ENCODE measurements around the gene SLC35G2. TPM values are rescaled to one million over a fixed set of nuclear protein-coding genes. Genes with fewer than 3 reads are reported as not detected.

The SLC35G2 gene
- total RNA-seq, 1 donor: 8.0 TPM

- Histone ChIP-seq H3K27me3 (ENCODE audit: insufficient read depth, low read length) (no peaks in the 10 kb centered on the region), H3K4me1 (ENCODE audit: insufficient read depth, low read length) (peaks cover 9% of the 10 kb centered on the region), H3K36me3 (ENCODE audit: insufficient read depth, low read length) (peaks cover 4% of the 10 kb centered on the region), H3K4me2 (ENCODE audit: insufficient read depth, low read length) (no peak overlapping the region), H3K9me3 (ENCODE audit: low read depth, low read length) (no peaks in the 10 kb centered on the region), H4K20me1 (ENCODE audit: insufficient read depth, low read length) (no peaks in the 10 kb centered on the region), H3K4me3 (ENCODE audit: insufficient read depth, low read length) (no peak overlapping the region), H2AFZ (ENCODE audit: low read length) (no peak overlapping the region), H3K79me2 (ENCODE audit: insufficient read depth, low read length) (peaks cover 27% of the 10 kb centered on the region), H3K27ac (ENCODE audit: low read depth, low read length) (no peak overlapping the region)
- TF ChIP-seq CTCF (IDR thresholded peaks at IDR 0.05; ENCODE audit: extremely low read depth, low read depth, low read length): no peak
- DNase-seq (ENCODE audit: insufficient read length, low spot score, missing footprints): no peak
Observed at GRCh38 chr3:136844724-136845123, 25.8 kb downstream of the SLC35G2 start.

GRCh38 chr3:136852180-136852579 is 33.3 kb downstream of the SLC35G2 start:
- Histone ChIP-seq H3K27me3 (ENCODE audit: insufficient read depth, low read length) (no peaks in the 10 kb centered on the region), H3K36me3 (ENCODE audit: insufficient read depth, low read length) (peaks cover 9% of the 10 kb centered on the region), H3K4me1 (ENCODE audit: insufficient read depth, low read length) (no peaks in the 10 kb centered on the region), H2AFZ (ENCODE audit: low read length) (no peak overlapping the region), H4K20me1 (ENCODE audit: insufficient read depth, low read length) (no peaks in the 10 kb centered on the region), H3K4me2 (ENCODE audit: insufficient read depth, low read length) (no peak overlapping the region), H3K4me3 (ENCODE audit: insufficient read depth, low read length) (no peak overlapping the region), H3K9me3 (ENCODE audit: low read depth, low read length) (no peaks in the 10 kb centered on the region), H3K79me2 (ENCODE audit: insufficient read depth, low read length) (peaks cover 19% of the 10 kb centered on the region), H3K27ac (ENCODE audit: low read depth, low read length) (no peak overlapping the region)
- no peak for TF ChIP-seq CTCF (IDR thresholded peaks at IDR 0.05; ENCODE audit: extremely low read depth, low read depth, low read length)
- DNase-seq (ENCODE audit: insufficient read length, low spot score, missing footprints): no peak

- DNase-seq (ENCODE audit: insufficient read length, low spot score, missing footprints): no peak
- no peak overlapping the region for H2AFZ ChIP-seq (ENCODE audit: low read length)
- no peak overlapping the region for H3K4me3 ChIP-seq (ENCODE audit: insufficient read depth, low read length)
- no peaks in the 10 kb centered on the region for H3K9me3 ChIP-seq (ENCODE audit: low read depth, low read length)
- no peak for TF ChIP-seq CTCF (IDR thresholded peaks at IDR 0.05; ENCODE audit: extremely low read depth, low read depth, low read length)
- no peaks in the 10 kb centered on the region for H4K20me1 ChIP-seq (ENCODE audit: insufficient read depth, low read length)
- no peaks in the 10 kb centered on the region for H3K27me3 ChIP-seq (ENCODE audit: insufficient read depth, low read length)
- H3K4me1 ChIP-seq (ENCODE audit: insufficient read depth, low read length): peaks cover 10% of the 10 kb centered on the region
- H3K4me2 ChIP-seq (ENCODE audit: insufficient read depth, low read length): no peak overlapping the region
- H3K27ac ChIP-seq (ENCODE audit: low read depth, low read length): no peak overlapping the region
- H3K36me3 ChIP-seq (ENCODE audit: insufficient read depth, low read length): peaks cover 9% of the 10 kb centered on the region
- H3K79me2 ChIP-seq (ENCODE audit: insufficient read depth, low read length): peaks cover 21% of the 10 kb centered on the region
Observed at GRCh38 chr3:136856665-136857064, 37.7 kb downstream of the SLC35G2 start.

- Histone ChIP-seq H3K79me2 (ENCODE audit: insufficient read depth, low read length) (peaks cover 32% of the 10 kb centered on the region), H3K27me3 (ENCODE audit: insufficient read depth, low read length) (no peaks in the 10 kb centered on the region), H4K20me1 (ENCODE audit: insufficient read depth, low read length) (no peaks in the 10 kb centered on the region), H3K4me3 (ENCODE audit: insufficient read depth, low read length) (no peak overlapping the region), H3K4me1 (ENCODE audit: insufficient read depth, low read length) (peaks cover 15% of the 10 kb centered on the region), H3K4me2 (ENCODE audit: insufficient read depth, low read length) (no peak overlapping the region), H3K9me3 (ENCODE audit: low read depth, low read length) (no peaks in the 10 kb centered on the region), H3K36me3 (ENCODE audit: insufficient read depth, low read length) (peaks cover 9% of the 10 kb centered on the region), H2AFZ (ENCODE audit: low read length) (no peak overlapping the region), H3K27ac (ENCODE audit: low read depth, low read length) (no peak overlapping the region)
- no peak for TF ChIP-seq CTCF (IDR thresholded peaks at IDR 0.05; ENCODE audit: extremely low read depth, low read depth, low read length)
- no peak for DNase-seq (ENCODE audit: insufficient read length, low spot score, missing footprints)
Observed at GRCh38 chr3:136858381-136858780, 39.5 kb downstream of the SLC35G2 start.
